Suprapubic skin (tissue), 4 donors: ENCODE data around the gene FUOM.

Experiments
- POLR2A ChIP-seq, 2 donors: fragments of 450-650 bp; IDR thresholded peaks; one replicate each; pipeline ENCODE4 v1.6.1; 2017; ENCODE audit warnings: antibody characterized with exemption in 2 of 2, mild to moderate bottlenecking in 2 of 2, moderate library complexity in 2 of 2
- POLR2AphosphoS5 ChIP-seq, 3 donors: sonication (generic); formaldehyde crosslinking; IDR thresholded peaks; one replicate each; pipeline ENCODE4 v1.6.1; 2017; ENCODE audit warnings: antibody characterized with exemption in 3 of 3
- TF ChIP-seq, protein P1 (sequence below), 2 donors: fragments of 200-600 bp in 1 of 2; fragments of 450-650 bp in 1 of 2; sonication (generic) in 1 of 2; IDR thresholded peaks; one replicate each; pipeline ENCODE4 v1.5.1; 2016 to 2019; ENCODE audit warnings: antibody characterized with exemption in 2 of 2, mild to moderate bottlenecking in 1 of 2, moderate library complexity in 1 of 2

DNA sequence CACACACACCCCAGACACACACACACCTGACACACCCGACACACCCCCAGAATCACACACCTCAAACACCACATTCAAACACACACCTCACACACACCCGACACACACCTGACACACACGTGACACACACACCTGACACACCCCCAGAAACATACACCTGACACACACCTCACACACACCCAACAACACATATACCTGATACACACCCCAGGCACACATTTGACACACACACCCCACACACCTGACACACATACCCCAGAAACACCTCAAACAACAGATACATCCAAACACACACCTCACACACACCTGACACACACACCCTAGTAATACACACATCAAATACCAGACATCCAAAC is 20.5 kb downstream of the FUOM start:
- TF ChIP-seq, protein P1, sequence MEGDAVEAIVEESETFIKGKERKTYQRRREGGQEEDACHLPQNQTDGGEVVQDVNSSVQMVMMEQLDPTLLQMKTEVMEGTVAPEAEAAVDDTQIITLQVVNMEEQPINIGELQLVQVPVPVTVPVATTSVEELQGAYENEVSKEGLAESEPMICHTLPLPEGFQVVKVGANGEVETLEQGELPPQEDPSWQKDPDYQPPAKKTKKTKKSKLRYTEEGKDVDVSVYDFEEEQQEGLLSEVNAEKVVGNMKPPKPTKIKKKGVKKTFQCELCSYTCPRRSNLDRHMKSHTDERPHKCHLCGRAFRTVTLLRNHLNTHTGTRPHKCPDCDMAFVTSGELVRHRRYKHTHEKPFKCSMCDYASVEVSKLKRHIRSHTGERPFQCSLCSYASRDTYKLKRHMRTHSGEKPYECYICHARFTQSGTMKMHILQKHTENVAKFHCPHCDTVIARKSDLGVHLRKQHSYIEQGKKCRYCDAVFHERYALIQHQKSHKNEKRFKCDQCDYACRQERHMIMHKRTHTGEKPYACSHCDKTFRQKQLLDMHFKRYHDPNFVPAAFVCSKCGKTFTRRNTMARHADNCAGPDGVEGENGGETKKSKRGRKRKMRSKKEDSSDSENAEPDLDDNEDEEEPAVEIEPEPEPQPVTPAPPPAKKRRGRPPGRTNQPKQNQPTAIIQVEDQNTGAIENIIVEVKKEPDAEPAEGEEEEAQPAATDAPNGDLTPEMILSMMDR (IDR thresholded peaks at IDR 0.05), result no peak
- no peak for TF ChIP-seq POLR2AphosphoS5 (IDR thresholded peaks at IDR 0.05)
- no peak for TF ChIP-seq POLR2A (IDR thresholded peaks at IDR 0.05)
